ENCODE measurements around the gene VENTX.

VENTX gene

DNA sequence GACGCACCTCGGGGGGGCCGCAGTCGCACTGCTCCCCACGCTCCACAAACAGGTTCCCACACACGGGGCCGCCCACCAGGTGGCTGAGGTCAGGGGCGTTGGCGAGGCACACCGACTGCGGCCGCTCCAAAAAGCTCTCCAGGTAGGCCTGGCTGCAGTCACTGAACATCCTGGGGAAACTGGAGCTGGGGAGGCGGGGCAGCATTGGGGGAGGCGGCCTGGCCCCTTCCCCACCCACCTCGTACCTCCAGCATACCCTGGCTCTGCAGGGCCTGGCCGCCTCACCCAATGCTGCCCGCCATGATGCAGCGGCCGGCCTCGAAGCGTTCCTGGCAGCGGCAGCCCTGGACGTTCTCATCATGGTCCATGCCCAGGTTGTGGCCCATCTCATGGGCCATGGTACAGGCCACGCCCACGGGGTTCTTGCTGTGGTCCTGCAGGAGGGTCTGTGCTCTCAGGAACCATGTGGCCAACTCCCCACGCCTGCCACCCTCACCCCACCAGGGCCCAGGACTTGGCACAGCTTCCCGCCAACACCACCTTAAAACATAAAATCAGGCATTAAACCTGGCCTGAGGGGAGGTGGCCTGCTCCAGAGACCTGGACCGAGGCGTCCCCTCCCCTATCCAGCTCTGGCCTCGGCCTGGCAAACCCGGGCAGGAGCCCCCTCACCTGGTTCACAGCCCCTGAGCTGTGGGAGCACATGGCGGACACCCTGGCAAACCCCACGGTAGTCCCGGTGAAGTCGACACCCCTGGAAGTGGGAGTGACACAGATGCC is 34.1 kb downstream of the VENTX start:
- no peak for DNase-seq (ENCODE audit: low spot score)

GRCh38 chr10:133272301-133272963 is 34.8 kb downstream of the VENTX start:
- DNase-seq (ENCODE audit: low spot score): no peak

- DNase-seq (ENCODE audit: low spot score): no peak
These were observed 35.3 kb downstream of the VENTX start for GRCh38 chr10:133272964-133273420.

- DNase-seq (ENCODE audit: low spot score): no peak
These were observed 36.0 kb downstream of the VENTX start for GRCh38 chr10:133273534-133274143.

DNA sequence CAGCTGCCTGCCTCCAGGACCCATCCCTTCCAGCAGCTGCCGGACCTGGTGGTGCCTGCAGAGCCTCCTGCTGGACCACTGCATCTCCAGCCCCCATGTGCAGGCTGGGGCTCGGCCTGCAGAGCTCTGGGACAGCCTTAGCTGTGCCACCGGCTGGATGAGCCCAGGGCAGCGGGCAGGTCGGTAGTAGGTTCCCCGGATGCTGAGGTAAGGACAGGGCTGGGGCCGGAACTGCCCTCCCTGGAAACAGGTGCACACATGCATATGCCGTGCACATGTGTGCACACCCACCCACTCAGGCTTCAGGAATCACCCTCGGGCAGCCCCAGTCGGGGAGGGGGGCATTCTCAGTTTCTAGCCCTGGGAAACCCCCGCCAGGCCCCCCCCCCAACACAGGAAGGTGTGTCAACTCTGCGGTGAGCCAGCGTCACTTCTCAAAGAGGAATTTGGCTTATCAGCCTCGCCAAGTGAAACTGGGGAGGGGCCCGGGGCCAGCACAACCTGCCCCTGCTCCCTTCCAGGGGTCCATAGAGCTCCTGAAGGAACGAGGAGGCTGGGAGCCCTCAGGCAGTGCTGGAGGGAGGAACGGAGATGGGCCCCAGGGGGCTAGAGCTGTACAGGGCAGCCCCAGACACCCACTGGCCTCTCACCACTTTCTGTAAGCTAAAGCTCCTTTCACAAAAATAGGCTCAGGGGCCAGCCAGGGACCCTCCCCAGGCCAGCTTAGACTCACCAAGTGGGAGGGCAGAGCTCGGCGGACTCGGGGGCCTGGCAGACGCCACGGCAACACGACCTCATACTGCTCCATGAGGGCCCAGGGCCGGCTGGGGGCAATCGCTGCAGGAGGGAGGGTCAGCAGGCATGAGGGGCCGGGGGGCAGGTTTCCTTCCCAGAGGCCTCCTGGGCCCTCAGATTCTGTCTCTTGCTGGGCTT is 37.4 kb downstream of the VENTX start:
- no peak for DNase-seq (ENCODE audit: low spot score)

DNA sequence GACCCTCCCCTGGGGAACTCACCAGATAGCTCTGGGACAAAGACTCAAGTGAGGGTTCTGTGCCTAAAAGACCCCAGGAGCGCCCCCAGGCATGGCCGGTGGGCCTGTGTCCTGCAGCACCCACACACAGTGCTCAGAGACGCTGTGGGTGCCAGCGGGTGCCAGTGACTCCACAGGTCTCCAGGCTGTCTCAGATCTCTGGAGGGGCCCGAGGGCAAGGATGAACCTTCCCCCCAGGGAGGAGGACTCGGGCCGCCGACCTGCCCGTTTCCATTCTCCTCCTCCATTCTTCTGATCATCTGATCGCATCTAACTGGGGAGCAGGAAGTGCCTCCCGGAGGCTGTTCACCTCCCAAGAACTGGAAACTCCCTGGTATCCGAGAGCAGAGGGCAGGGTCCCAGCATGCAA is 38.0 kb downstream of the VENTX start:
- no peak for DNase-seq (ENCODE audit: low spot score)

DNA sequence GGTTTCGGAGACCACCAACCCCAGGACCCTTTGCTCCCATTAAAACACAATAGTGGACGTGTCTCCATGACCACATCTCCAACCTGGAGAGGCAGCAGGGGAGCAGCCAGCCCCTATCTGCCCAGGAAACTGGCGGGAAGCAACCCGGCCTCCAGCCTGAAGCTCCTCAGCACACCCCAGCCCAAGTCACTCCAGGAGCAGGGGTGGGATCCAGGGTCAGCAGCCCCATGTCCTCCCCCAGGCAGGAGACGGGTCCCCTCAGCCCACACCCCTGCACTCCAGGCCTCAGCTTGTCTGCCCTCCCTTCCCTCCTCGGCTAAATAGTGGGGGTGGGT is 38.4 kb downstream of the VENTX start:
- no peak for DNase-seq (ENCODE audit: low spot score)

DNA sequence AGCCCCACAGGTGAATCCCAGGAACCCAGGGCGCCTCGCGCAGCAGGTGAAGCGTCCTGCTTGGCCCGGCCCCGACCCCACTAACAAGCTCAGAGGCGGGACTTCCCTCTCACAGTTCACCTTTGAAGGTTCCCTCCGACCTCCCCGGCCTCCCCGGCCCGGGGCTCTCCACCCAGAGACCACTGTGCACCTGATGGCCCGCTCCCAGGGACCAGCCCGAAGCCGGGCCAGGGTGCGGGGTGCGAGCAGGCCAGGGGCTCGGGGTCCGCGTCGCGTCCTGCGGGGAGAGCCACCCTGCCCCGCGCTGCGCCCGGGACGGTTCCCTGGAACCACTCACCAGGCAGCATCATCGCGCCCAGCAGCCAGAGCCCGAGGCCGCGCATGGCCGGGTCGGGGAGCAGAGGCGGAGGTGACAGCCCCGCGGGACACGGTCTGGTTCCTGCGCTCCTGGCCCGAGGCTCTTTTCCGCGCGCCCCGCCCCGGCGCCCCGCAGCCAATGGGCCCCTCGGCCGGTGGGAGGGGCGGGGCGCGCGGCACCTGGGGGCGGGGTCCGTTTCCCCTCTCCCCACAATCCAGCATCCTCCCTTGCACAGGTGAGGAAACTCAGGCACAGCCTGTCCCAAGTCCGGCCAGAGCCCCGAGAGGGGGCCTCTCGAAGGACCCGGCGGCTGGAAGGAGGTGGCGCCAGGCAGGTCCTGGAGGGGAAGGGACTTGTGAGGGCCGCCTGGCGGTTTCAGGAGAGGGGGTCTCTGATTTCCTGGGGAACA is 39.0 kb downstream of the VENTX start, which contains the start of gene ADAM8:
TSS of gene ADAM8 (minus strand) at position 434 of the 767 bp plus-strand sequence. CDS start at position 383, 51 bp downstream.
- DNase-seq (ENCODE audit: low spot score): no peak

DNA sequence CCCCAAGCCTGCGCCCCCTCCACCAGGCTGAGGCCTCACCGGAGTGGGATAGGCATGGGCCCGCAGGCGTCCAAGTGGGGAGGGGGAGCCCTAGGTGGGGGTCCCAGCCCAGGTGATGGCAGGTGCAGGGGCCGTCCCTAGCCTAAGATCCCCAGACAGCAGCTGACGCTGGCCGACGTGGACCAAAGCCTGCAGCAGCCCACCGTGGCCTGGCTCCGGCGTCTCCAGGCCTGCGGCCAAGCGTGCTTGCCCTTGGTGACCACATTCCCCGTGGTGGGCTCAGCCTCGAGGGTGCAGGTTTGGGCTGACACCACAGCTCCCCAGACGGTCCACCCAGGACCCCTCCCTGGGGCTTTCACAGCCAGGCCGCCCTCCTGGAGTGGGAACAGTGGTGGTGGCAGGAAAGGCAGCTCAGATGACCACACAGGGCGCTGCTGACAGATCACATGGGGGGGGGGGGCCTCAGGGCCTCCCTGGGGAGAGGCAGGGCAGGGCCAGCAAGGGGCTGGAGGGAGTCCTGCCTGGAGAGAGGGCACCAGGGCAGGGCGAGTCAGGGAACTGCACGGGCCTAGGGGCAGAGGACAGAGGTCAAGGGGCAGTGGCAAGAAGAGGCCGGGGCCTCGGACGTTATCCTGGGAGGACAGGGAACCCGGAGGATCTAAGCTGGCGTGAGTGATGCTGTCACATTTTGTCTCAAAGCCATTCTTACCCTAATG is 39.8 kb downstream of the VENTX start:
- no peak for DNase-seq (ENCODE audit: low spot score)

DNA sequence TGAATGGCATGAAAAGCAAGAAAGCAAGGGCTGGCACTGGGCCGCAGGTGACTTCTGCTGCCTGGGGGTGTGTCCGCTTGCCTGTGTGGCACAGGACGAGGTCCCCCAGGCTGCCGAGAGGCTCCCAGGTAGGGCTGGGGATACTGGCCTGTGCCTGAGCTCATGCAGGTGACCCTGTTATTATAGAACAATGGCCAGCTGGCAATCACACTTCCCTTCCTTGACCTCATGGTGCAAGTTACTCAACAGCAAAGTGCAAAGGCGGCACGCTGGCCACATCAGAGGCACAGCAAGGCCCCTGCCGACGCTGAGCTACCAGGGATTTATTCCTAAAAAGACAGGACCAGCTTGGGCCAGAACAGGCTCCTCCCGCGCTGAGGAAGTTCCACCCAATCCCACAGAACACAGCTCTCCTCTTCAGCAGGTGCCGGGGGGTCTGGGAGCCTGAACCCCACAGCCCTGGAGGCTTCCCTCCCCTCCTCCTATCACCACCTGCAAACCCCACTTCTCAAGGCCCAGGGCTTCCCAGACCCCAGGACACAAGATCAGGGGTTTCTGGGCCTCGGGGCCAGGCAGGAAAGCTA is 40.4 kb downstream of the VENTX start:
- no peak for DNase-seq (ENCODE audit: low spot score)

- DNase-seq (ENCODE audit: low spot score): peak; percentile 74
These were observed 41.1 kb downstream of the VENTX start for GRCh38 chr10:133278577-133279265.

GRCh38 chr10:133279326-133280226 is 41.9 kb downstream of the VENTX start:
- DNase-seq (ENCODE audit: low spot score): no peak

GRCh38 chr10:133280391-133281059 is 42.9 kb downstream of the VENTX start:
- DNase-seq (ENCODE audit: low spot score): no peak

GRCh38 chr10:133281084-133281483 is 43.4 kb downstream of the VENTX start:
- no peak for DNase-seq (ENCODE audit: low spot score)

- DNase-seq (ENCODE audit: low spot score): no peak
These were observed 44.1 kb downstream of the VENTX start for GRCh38 chr10:133281628-133282372.

- DNase-seq (ENCODE audit: low spot score): no peak
These were observed 45.3 kb downstream of the VENTX start for GRCh38 chr10:133282846-133283390.

DNA sequence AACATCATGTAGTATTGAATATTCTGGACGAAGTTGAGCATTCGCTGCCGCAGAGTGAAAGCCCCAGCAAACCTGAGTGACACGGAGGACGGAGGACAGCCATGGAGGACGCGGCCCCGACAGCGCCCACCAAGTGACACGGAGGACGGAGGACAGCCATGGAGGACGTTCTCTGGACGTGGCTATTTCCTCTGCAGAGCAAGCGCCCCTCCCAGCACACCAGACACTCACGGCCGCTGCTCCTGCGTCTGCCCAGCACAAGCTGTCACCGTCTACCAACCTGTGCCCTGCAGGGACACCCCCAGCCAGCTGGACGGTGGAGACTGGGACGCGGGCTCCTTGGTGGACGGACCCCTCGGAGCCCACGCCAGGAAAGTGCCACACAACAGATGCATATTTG is 46.3 kb downstream of the VENTX start:
- DNase-seq (ENCODE audit: low spot score): no peak
